Measurements from ENCODE around the gene MAN2A1. TPM values are rescaled to one million over a fixed set of nuclear protein-coding genes. Genes with fewer than 3 reads are reported as not detected.

Gene MAN2A1
- total RNA-seq, 1 donor from 2014 or later = 83.6 TPM

GRCh38 chr5:109898269-109899162 lies 208.8 kb downstream of the MAN2A1 start:
- H3K27me3 Mint-ChIP-seq (ENCODE audit: unreplicated experiment) = no peaks in the 10 kb centered on the region
- no peaks in the 10 kb centered on the region for H3K4me1 Mint-ChIP-seq (ENCODE audit: unreplicated experiment)
- H3K27ac Mint-ChIP-seq (ENCODE audit: unreplicated experiment) = no peak overlapping the region

GRCh38 chr5:109899163-109899535 lies 209.4 kb downstream of the MAN2A1 start:
- Mint-ChIP-seq H3K9me3 (ENCODE audit: unreplicated experiment) (no peaks in the 10 kb centered on the region), H3K4me1 (ENCODE audit: unreplicated experiment) (no peaks in the 10 kb centered on the region), H3K36me3 (ENCODE audit: low read depth, unreplicated experiment) (no peaks in the 10 kb centered on the region), H3K27me3 (ENCODE audit: unreplicated experiment) (no peaks in the 10 kb centered on the region), H3K27ac (ENCODE audit: unreplicated experiment) (no peak overlapping the region), H3K4me3 (ENCODE audit: unreplicated experiment) (no peak overlapping the region)
- no peak for TF ChIP-seq CTCF (IDR thresholded peaks at IDR 0.05; ENCODE audit: unreplicated experiment)
- no peak for DNase-seq (ENCODE audit: low spot score)

More at GRCh38 chr5:109898269-109899162, 208.8 kb downstream of the MAN2A1 start:
- Mint-ChIP-seq H3K36me3 (ENCODE audit: low read depth, unreplicated experiment) (no peaks in the 10 kb centered on the region), H3K4me3 (ENCODE audit: unreplicated experiment) (no peak overlapping the region), H3K9me3 (ENCODE audit: unreplicated experiment) (no peaks in the 10 kb centered on the region)
- no peak for TF ChIP-seq CTCF (IDR thresholded peaks at IDR 0.05; ENCODE audit: unreplicated experiment)
- DNase-seq (ENCODE audit: low spot score) = no peak

GRCh38 chr5:109900461-109900860 lies 210.7 kb downstream of the MAN2A1 start:
- H3K9me3 Mint-ChIP-seq (ENCODE audit: unreplicated experiment) = no peaks in the 10 kb centered on the region
- no peaks in the 10 kb centered on the region for H3K27me3 Mint-ChIP-seq (ENCODE audit: unreplicated experiment)
- H3K4me3 Mint-ChIP-seq (ENCODE audit: unreplicated experiment) = no peak overlapping the region
- no peaks in the 10 kb centered on the region for H3K4me1 Mint-ChIP-seq (ENCODE audit: unreplicated experiment)
- no peak overlapping the region for H3K27ac Mint-ChIP-seq (ENCODE audit: unreplicated experiment)
- no peaks in the 10 kb centered on the region for H3K36me3 Mint-ChIP-seq (ENCODE audit: low read depth, unreplicated experiment)
- no peak for DNase-seq (ENCODE audit: low spot score)
- no peak for TF ChIP-seq CTCF (IDR thresholded peaks at IDR 0.05; ENCODE audit: unreplicated experiment)

GRCh38 chr5:109900911-109901627 lies 211.3 kb downstream of the MAN2A1 start:
- Mint-ChIP-seq H3K27ac (ENCODE audit: unreplicated experiment) (no peak overlapping the region), H3K4me1 (ENCODE audit: unreplicated experiment) (no peaks in the 10 kb centered on the region), H3K9me3 (ENCODE audit: unreplicated experiment) (no peaks in the 10 kb centered on the region), H3K27me3 (ENCODE audit: unreplicated experiment) (no peaks in the 10 kb centered on the region), H3K36me3 (ENCODE audit: low read depth, unreplicated experiment) (no peaks in the 10 kb centered on the region), H3K4me3 (ENCODE audit: unreplicated experiment) (no peak overlapping the region)
- no peak for DNase-seq (ENCODE audit: low spot score)
- TF ChIP-seq CTCF (IDR thresholded peaks at IDR 0.05; ENCODE audit: unreplicated experiment) = no peak

- no peaks in the 10 kb centered on the region for H3K27me3 Mint-ChIP-seq (ENCODE audit: unreplicated experiment)
- H3K9me3 Mint-ChIP-seq (ENCODE audit: unreplicated experiment) = no peaks in the 10 kb centered on the region
- H3K4me1 Mint-ChIP-seq (ENCODE audit: unreplicated experiment) = no peaks in the 10 kb centered on the region
- H3K4me3 Mint-ChIP-seq (ENCODE audit: unreplicated experiment) = no peak overlapping the region
- H3K36me3 Mint-ChIP-seq (ENCODE audit: low read depth, unreplicated experiment) = no peaks in the 10 kb centered on the region
- no peak for TF ChIP-seq CTCF (IDR thresholded peaks at IDR 0.05; ENCODE audit: unreplicated experiment)
- H3K27ac Mint-ChIP-seq (ENCODE audit: unreplicated experiment) = no peak overlapping the region
- no peak for DNase-seq (ENCODE audit: low spot score)
These were observed 211.9 kb downstream of the MAN2A1 start for GRCh38 chr5:109901628-109901981.
